ENCODE results near the gene CPTP.

CPTP gene

GRCh38 chr1:1318777-1319645 is 5.6 kb upstream of the CPTP start:
- Histone ChIP-seq H3K9me3 (no peaks in the 10 kb centered on the region), H3K4me3 (ENCODE audit: low read depth in 1 of 2, low read length in 1 of 2) (no peak overlapping the region), H3K27me3 (no peaks in the 10 kb centered on the region), H3K36me3 (peaks cover 66% of the 10 kb centered on the region), H3K27ac (no peak overlapping the region), H3K4me1 (ENCODE audit: control insufficient read depth in 1 of 2, insufficient read depth in 1 of 2, low read depth in 1 of 2, low read length in 1 of 2) (peaks cover 7 to 9% of the 10 kb centered on the region in 2 experiments)
- no peak for TF ChIP-seq CTCF (IDR thresholded peaks at IDR 0.05)

GRCh38 chr1:1319646-1319941 is 5.0 kb upstream of the CPTP start:
- no peak overlapping the region for H3K27ac ChIP-seq
- H3K36me3 ChIP-seq, result peaks cover 60% of the 10 kb centered on the region
- no peak overlapping the region for H3K4me3 ChIP-seq (ENCODE audit: low read depth in 1 of 2, low read length in 1 of 2)
- H3K4me1 ChIP-seq (ENCODE audit: control insufficient read depth in 1 of 2, insufficient read depth in 1 of 2, low read depth in 1 of 2, low read length in 1 of 2), result peaks cover 9 to 13% of the 10 kb centered on the region in 2 experiments
- H3K27me3 ChIP-seq, result no peaks in the 10 kb centered on the region
- H3K9me3 ChIP-seq, result no peaks in the 10 kb centered on the region
- no peak for TF ChIP-seq CTCF (IDR thresholded peaks at IDR 0.05)

GRCh38 chr1:1320666-1321448 is 3.7 kb upstream of the CPTP start:
- H3K27ac ChIP-seq, result no peak overlapping the region
- H3K36me3 ChIP-seq, result peaks cover 49% of the 10 kb centered on the region
- no peaks in the 10 kb centered on the region for H3K9me3 ChIP-seq
- TF ChIP-seq CTCF (IDR thresholded peaks at IDR 0.05), result no peak
- peaks cover 19 to 26% of the 10 kb centered on the region in 2 experiments for H3K4me1 ChIP-seq (ENCODE audit: control insufficient read depth in 1 of 2, insufficient read depth in 1 of 2, low read depth in 1 of 2, low read length in 1 of 2)
- H3K4me3 ChIP-seq (ENCODE audit: low read depth in 1 of 2, low read length in 1 of 2), result no peak overlapping the region
- H3K27me3 ChIP-seq, result no peaks in the 10 kb centered on the region

- Histone ChIP-seq H3K4me3 (ENCODE audit: low read depth in 1 of 2, low read length in 1 of 2) (no peak overlapping the region), H3K9me3 (no peaks in the 10 kb centered on the region), H3K36me3 (peaks cover 46% of the 10 kb centered on the region), H3K4me1 (ENCODE audit: control insufficient read depth in 1 of 2, insufficient read depth in 1 of 2, low read depth in 1 of 2, low read length in 1 of 2) (peaks cover 25 to 32% of the 10 kb centered on the region in 2 experiments), H3K27me3 (no peaks in the 10 kb centered on the region), H3K27ac (no peak overlapping the region)
- no peak for TF ChIP-seq CTCF (IDR thresholded peaks at IDR 0.05)
These were observed 3.1 kb upstream of the CPTP start for GRCh38 chr1:1321477-1321876.

GRCh38 chr1:1322418-1322817 is 2.2 kb upstream of the CPTP start:
- TF ChIP-seq CTCF (IDR thresholded peaks at IDR 0.05), result no peak
- H3K27ac ChIP-seq, result no peak overlapping the region
- H3K4me1 ChIP-seq (ENCODE audit: control insufficient read depth in 1 of 2, insufficient read depth in 1 of 2, low read depth in 1 of 2, low read length in 1 of 2), result peaks cover 26 to 33% of the 10 kb centered on the region in 2 experiments
- peaks cover 51% of the 10 kb centered on the region for H3K36me3 ChIP-seq
- no peaks in the 10 kb centered on the region for H3K9me3 ChIP-seq
- no peak overlapping the region for H3K4me3 ChIP-seq (ENCODE audit: low read depth in 1 of 2, low read length in 1 of 2)
- H3K27me3 ChIP-seq, result no peaks in the 10 kb centered on the region
